ENCODE measurements around the gene SDS.

Gene SDS

DNA sequence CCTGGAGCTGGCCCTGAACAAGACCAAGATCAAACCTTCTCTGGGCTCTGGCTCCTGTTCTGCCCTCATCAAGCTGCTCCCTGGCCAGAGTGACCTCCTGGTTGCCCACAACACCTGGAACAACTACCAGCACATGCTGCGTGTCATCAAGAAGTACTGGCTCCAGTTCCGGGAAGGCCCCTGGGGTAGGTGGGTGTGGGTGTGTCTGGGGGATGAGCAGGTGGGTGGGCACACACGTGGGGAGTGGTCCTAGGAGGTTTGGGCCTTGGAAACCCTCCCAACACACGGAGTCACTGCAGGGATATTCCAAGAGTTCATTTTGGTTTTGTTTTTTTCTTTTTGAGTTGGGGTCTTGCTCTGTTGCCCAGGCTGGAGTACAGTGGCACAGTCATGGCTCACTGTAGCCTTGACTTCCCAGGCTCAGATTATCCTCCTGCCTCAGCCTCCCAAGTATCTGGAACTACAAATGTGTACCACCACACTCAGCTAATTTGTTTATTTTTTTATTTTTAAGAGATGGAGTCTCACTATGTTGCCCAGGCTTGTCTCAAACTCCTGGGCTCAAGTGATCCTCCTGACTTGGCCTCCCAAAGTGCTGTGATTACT is 28.8 kb downstream of the SDS start:
- no peak overlapping the region for H3K27ac ChIP-seq
- TF ChIP-seq ZFX (IDR thresholded peaks at IDR 0.05; ENCODE audit: borderline replicate concordance), result no peak
- no peak for TF ChIP-seq CTCF (IDR thresholded peaks at IDR 0.05)

GRCh38 chr12:113373969-113374368 is 29.7 kb downstream of the SDS start:
- TF ChIP-seq CTCF (IDR thresholded peaks at IDR 0.05) (no peak), ZFX (IDR thresholded peaks at IDR 0.05; ENCODE audit: borderline replicate concordance) (no peak)
- no peak overlapping the region for H3K27ac ChIP-seq

GRCh38 chr12:113373440-113373839 is 30.2 kb downstream of the SDS start:
- TF ChIP-seq ZFX (IDR thresholded peaks at IDR 0.05; ENCODE audit: borderline replicate concordance) (no peak), CTCF (IDR thresholded peaks at IDR 0.05) (no peak)
- no peak overlapping the region for H3K27ac ChIP-seq

DNA sequence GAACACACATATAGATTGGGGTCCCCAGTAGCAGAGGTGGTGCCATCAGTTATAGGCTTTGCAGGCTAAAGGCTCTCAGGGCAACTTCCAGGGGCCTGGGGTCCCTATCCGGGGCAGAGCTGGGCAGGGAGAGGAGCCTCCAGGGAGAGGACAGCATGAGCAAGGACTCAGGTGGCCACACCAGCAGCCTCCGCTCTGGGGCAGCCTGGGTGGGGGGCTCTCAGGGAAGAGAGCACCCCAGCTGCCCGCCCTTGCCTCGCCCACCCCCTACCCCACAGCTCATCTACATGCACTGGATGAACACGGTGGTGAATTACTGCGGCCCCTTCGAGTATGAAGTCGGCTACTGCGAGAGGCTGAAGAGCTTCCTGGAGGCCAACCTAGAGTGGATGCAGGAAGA is 31.3 kb downstream of the SDS start:
- no peak overlapping the region for H3K27ac ChIP-seq
- TF ChIP-seq ZFX (IDR thresholded peaks at IDR 0.05; ENCODE audit: borderline replicate concordance), result no peak
- no peak for TF ChIP-seq CTCF (IDR thresholded peaks at IDR 0.05)

DNA sequence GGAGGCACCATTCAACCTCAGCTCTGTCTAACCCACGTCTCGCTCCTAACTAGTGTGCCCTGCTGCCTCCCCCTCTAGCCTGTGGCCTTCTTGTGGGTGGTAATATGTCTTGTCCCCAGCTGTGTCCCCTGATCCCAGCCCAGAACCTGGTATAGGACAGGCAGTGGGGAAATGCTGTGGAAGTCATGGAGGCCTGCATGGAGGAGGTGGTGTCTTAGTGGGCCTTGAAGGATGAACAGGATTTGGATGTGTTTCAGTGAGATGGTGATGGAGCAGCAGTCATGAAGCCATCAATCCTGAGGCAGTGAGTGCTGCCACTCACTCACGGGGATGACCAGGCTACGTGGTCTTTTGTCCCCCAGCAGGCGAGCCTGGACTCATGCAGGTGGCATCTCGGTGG is 31.9 kb downstream of the SDS start:
- no peak for TF ChIP-seq ZFX (IDR thresholded peaks at IDR 0.05; ENCODE audit: borderline replicate concordance)
- TF ChIP-seq CTCF (IDR thresholded peaks at IDR 0.05), result no peak
- no peak overlapping the region for H3K27ac ChIP-seq

- TF ChIP-seq ZFX (IDR thresholded peaks at IDR 0.05; ENCODE audit: borderline replicate concordance), result no peak
- TF ChIP-seq CTCF (IDR thresholded peaks at IDR 0.05), result no peak
- H3K27ac ChIP-seq, result no peak overlapping the region
Observed at GRCh38 chr12:113370923-113371682, 32.6 kb downstream of the SDS start.

- no peak for TF ChIP-seq CTCF (IDR thresholded peaks at IDR 0.05)
- TF ChIP-seq ZFX (IDR thresholded peaks at IDR 0.05; ENCODE audit: borderline replicate concordance), result no peak
- no peak overlapping the region for H3K27ac ChIP-seq
Observed at GRCh38 chr12:113369391-113369985, 34.2 kb downstream of the SDS start.

Measured in 22Rv1 (cell line).